Ovary (tissue), 3 donors: ENCODE results near the gene AHCY.

Experiments
- EP300 ChIP-seq: sonication (generic); formaldehyde crosslinking; IDR thresholded peaks from one replicate; pipeline ENCODE4 v1.6.1; 2017; ENCODE audit warnings: antibody characterized with exemption
- POLR2A ChIP-seq: fragments of 450-650 bp; IDR thresholded peaks from one replicate; pipeline ENCODE4 v1.6.1; 2017; ENCODE audit warnings: antibody characterized with exemption, mild to moderate bottlenecking, moderate library complexity
- TF ChIP-seq, protein P1 (sequence below), 3 donors: fragments of 450-650 bp in 2 of 3; fragments of 200-600 bp in 1 of 3; IDR thresholded peaks; one replicate each; pipeline versions ENCODE4 v1.5.1 to v1.8.0; 2016 to 2022; ENCODE audit warnings: antibody characterized with exemption in 3 of 3, mild to moderate bottlenecking in 1 of 3
- donor health status: DM: no; HTN: no; CAD: no.

DNA sequence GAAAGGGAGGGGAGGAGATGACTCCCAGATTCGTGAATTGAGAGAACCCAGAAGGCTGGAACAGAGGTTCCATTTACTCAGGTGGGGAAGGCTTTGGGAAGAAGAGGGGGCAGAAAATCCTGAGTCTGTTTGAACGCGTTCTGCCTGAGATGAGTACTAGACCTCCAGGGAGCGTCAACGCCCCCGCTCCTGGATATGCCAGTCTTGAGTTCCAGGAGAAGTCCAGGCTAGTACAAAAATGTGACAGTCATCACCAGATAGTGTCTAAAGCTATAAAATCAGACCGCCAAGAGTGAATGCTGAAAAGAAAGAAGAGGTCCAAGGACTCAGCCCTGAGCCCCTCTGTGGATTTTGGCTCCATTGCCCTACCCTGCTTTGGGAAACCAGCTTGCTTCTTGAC, 8.6 kb downstream of the AHCY start:
- TF ChIP-seq, protein P1, sequence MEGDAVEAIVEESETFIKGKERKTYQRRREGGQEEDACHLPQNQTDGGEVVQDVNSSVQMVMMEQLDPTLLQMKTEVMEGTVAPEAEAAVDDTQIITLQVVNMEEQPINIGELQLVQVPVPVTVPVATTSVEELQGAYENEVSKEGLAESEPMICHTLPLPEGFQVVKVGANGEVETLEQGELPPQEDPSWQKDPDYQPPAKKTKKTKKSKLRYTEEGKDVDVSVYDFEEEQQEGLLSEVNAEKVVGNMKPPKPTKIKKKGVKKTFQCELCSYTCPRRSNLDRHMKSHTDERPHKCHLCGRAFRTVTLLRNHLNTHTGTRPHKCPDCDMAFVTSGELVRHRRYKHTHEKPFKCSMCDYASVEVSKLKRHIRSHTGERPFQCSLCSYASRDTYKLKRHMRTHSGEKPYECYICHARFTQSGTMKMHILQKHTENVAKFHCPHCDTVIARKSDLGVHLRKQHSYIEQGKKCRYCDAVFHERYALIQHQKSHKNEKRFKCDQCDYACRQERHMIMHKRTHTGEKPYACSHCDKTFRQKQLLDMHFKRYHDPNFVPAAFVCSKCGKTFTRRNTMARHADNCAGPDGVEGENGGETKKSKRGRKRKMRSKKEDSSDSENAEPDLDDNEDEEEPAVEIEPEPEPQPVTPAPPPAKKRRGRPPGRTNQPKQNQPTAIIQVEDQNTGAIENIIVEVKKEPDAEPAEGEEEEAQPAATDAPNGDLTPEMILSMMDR (IDR thresholded peaks at IDR 0.05), result no peak
- no peak for TF ChIP-seq POLR2A
- TF ChIP-seq EP300, result no peak
